Measurements from ENCODE around the gene DPF3. TPM values are rescaled to one million over a fixed set of nuclear protein-coding genes. Genes with fewer than 3 reads are reported as not detected.

Gene DPF3
- total RNA-seq, 2 experiments from 2014 or later: 0.48 to 1.2 TPM

- ChIA-PET POLR2A (no interaction called here), CTCF (no interaction called here)
Observed at GRCh38 chr14:72786378-72787350, 107.2 kb downstream of the DPF3 start.

GRCh38 chr14:72783741-72784140 is 110.2 kb downstream of the DPF3 start:
- POLR2A ChIA-PET: no interaction called here
- CTCF ChIA-PET: no interaction called here

GRCh38 chr14:72782817-72783216 is 111.1 kb downstream of the DPF3 start:
- ChIA-PET CTCF (no interaction called here), POLR2A (no interaction called here)

- ChIA-PET POLR2A (no interaction called here), CTCF (no interaction called here)
Observed at GRCh38 chr14:72781561-72782508, 112.1 kb downstream of the DPF3 start.

GRCh38 chr14:72780751-72781150 is 113.2 kb downstream of the DPF3 start:
- POLR2A ChIA-PET: no interaction called here
- CTCF ChIA-PET: no interaction called here

GRCh38 chr14:72779679-72780078 is 114.2 kb downstream of the DPF3 start:
- ChIA-PET CTCF (no interaction called here), POLR2A (no interaction called here)

GRCh38 chr14:72777636-72778035 is 116.3 kb downstream of the DPF3 start:
- POLR2A ChIA-PET: no interaction called here
- CTCF ChIA-PET: interaction anchor here (0.8 kb wide), 1 partner anchor 9 kb away, joined by 4 read pairs; no protein-coding TSS in a partner anchor

- ChIA-PET CTCF (no interaction called here), POLR2A (no interaction called here)
Observed at GRCh38 chr14:72776701-72777261, 117.1 kb downstream of the DPF3 start.

GRCh38 chr14:72775923-72776554 is 117.9 kb downstream of the DPF3 start:
- ChIA-PET POLR2A (no interaction called here), CTCF (no interaction called here)

GRCh38 chr14:72774894-72775620 is 118.8 kb downstream of the DPF3 start:
- ChIA-PET CTCF (no interaction called here), POLR2A (no interaction called here)

- POLR2A ChIA-PET: interaction anchor here (0.6 to 0.7 kb wide), 3 partner anchors 67 to 226 kb away, joined by 4 to 12 read pairs (median 8); partner anchors contain the start of gene DPF3
- CTCF ChIA-PET: no interaction called here
Observed at GRCh38 chr14:72774141-72774540, 119.8 kb downstream of the DPF3 start.

GRCh38 chr14:72771561-72771960 is 122.3 kb downstream of the DPF3 start:
- ChIA-PET CTCF (no interaction called here), POLR2A (no interaction called here)

GRCh38 chr14:72766296-72766695 is 127.6 kb downstream of the DPF3 start:
- ChIA-PET CTCF (no interaction called here), POLR2A (no interaction called here)

GRCh38 chr14:72763892-72764291 is 130.0 kb downstream of the DPF3 start:
- CTCF ChIA-PET: no interaction called here

GRCh38 chr14:72759670-72760069 is 134.2 kb downstream of the DPF3 start:
- ChIA-PET CTCF (no interaction called here), POLR2A (no interaction called here)

More at GRCh38 chr14:72763892-72764291, 130.0 kb downstream of the DPF3 start:
- POLR2A ChIA-PET: no interaction called here

- POLR2A ChIA-PET: no interaction called here
- CTCF ChIA-PET: no interaction called here
Observed at GRCh38 chr14:72758993-72759392, 134.9 kb downstream of the DPF3 start.

- POLR2A ChIA-PET: no interaction called here
- CTCF ChIA-PET: no interaction called here
Observed at GRCh38 chr14:72758420-72758819, 135.5 kb downstream of the DPF3 start.

- CTCF ChIA-PET: no interaction called here
- POLR2A ChIA-PET: no interaction called here
Observed at GRCh38 chr14:72756967-72757366, 136.9 kb downstream of the DPF3 start.

GRCh38 chr14:72755766-72756165 is 138.1 kb downstream of the DPF3 start:
- CTCF ChIA-PET: no interaction called here
- POLR2A ChIA-PET: no interaction called here

Data from activated CD8-positive, alpha-beta memory T cell treated with anti-CD3 and anti-CD28 coated beads for 36 hours (primary cell).